Measurements from ENCODE around the gene RGS7. TPM values are rescaled to one million over a fixed set of nuclear protein-coding genes. Genes with fewer than 3 reads are reported as not detected.

The RGS7 gene
- total RNA-seq, 1 experiment from 2014 or later: 0.10 TPM

GRCh38 chr1:240743705-240744104 is 613.3 kb downstream of the RGS7 start:
- CTCF ChIA-PET: no interaction called here
- Histone ChIP-seq H3K4me3 (ENCODE audit: low read depth in 2 of 2, low read length in 2 of 2) (no peak overlapping the region), H3K27ac (ENCODE audit: low read length) (no peak overlapping the region), H3K9me3 (ENCODE audit: control insufficient read depth, insufficient read depth, low read depth, low read length) (no peaks in the 10 kb centered on the region), H3K36me3 (ENCODE audit: control insufficient read depth, insufficient read depth, low read length) (no peaks in the 10 kb centered on the region), H3K4me1 (ENCODE audit: control insufficient read depth, insufficient read depth, low read length) (no peaks in the 10 kb centered on the region), H3K27me3 (ENCODE audit: control insufficient read depth, insufficient read depth, low read length) (no peaks in the 10 kb centered on the region)
- no peak for TF ChIP-seq REST (IDR thresholded peaks at IDR 0.05; ENCODE audit: insufficient read depth in 1 of 2, low read depth in 2 of 2, low read length in 1 of 2)
- no peak for TF ChIP-seq POLR2AphosphoS5 (IDR thresholded peaks at IDR 0.05; ENCODE audit: low read depth, low read length)
- TF ChIP-seq SIN3A (IDR thresholded peaks at IDR 0.05; ENCODE audit: borderline replicate concordance, insufficient read depth, low read depth, low read length): no peak
- TF ChIP-seq TCF7L2 (IDR thresholded peaks at IDR 0.05; ENCODE audit: low read depth, low read length): no peak
- TF ChIP-seq CTCF (IDR thresholded peaks at IDR 0.05): no peak
- DNase-seq (ENCODE audit: low read depth, low spot score) (no peak), ATAC-seq (no peak)
- intact Hi-C loops (cut with micrococcal nuclease; ENCODE audit: unreplicated experiment): no loop called here
- in situ Hi-C loops (cut with HindIII; ENCODE audit: low pct_unique_long_range_greater_than_20kb, low sequenced_read_pairs): no loop called here
- POLR2A ChIA-PET: no interaction called here
- BruUV-seq (replicated peaks): no TSS peak

DNA sequence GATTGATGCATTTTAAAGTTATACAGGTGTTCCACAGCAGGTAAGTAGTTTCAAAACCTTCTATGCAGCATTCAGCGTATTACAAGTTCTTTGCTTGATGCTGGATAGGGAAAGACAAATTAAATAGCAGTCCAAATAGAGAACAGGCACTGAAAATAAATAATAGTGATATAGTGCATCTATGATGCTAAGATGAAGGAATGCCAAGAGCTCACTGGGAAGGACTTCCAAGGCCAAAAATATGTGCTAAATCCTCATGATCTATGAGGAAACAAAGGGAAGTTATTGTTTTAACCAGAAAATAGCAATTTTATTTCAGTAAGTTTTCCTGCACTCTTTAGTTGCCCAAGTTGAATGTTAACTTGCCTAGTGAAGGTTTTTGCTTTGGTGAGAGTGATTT is 617.3 kb downstream of the RGS7 start:
- H3K36me3 ChIP-seq (ENCODE audit: control insufficient read depth, insufficient read depth, low read length): no peaks in the 10 kb centered on the region
- H3K4me1 ChIP-seq (ENCODE audit: control insufficient read depth, insufficient read depth, low read length): no peaks in the 10 kb centered on the region
- no peaks in the 10 kb centered on the region for H3K9me3 ChIP-seq (ENCODE audit: control insufficient read depth, insufficient read depth, low read depth, low read length)
- no peaks in the 10 kb centered on the region for H3K27me3 ChIP-seq (ENCODE audit: control insufficient read depth, insufficient read depth, low read length)
- in situ Hi-C loops (cut with HindIII; ENCODE audit: low pct_unique_long_range_greater_than_20kb, low sequenced_read_pairs): no loop called here
- ChIA-PET CTCF (no interaction called here), POLR2A (no interaction called here)
- no peak overlapping the region for H3K4me3 ChIP-seq (ENCODE audit: low read depth in 2 of 2, low read length in 2 of 2)
- no TSS peak for BruUV-seq (replicated peaks)
- DNase-seq (ENCODE audit: low read depth, low spot score) (no peak), ATAC-seq (no peak)
- no peak overlapping the region for H3K27ac ChIP-seq (ENCODE audit: low read length)
- intact Hi-C loops (cut with micrococcal nuclease; ENCODE audit: unreplicated experiment): no loop called here
- no peak for TF ChIP-seq SIN3A (IDR thresholded peaks at IDR 0.05; ENCODE audit: borderline replicate concordance, insufficient read depth, low read depth, low read length)
- no peak for TF ChIP-seq REST (IDR thresholded peaks at IDR 0.05; ENCODE audit: insufficient read depth in 1 of 2, low read depth in 2 of 2, low read length in 1 of 2)
- no peak for TF ChIP-seq POLR2AphosphoS5 (IDR thresholded peaks at IDR 0.05; ENCODE audit: low read depth, low read length)
- TF ChIP-seq CTCF (IDR thresholded peaks at IDR 0.05): no peak
- no peak for TF ChIP-seq TCF7L2 (IDR thresholded peaks at IDR 0.05; ENCODE audit: low read depth, low read length)
